Omental fat pad (tissue), 4 donors: ENCODE measurements around the gene LDLRAD3. TPM values are rescaled to one million over a fixed set of nuclear protein-coding genes. Genes with fewer than 3 reads are reported as not detected.

Source experiments
- ATAC-seq: fragments of 150-250 bp; one replicate; pipeline ENCODE4 v1.9.1; 2016; ENCODE audit warnings: mild to moderate bottlenecking, moderate library complexity; ENCODE audit not compliant: low FRiP score
- DNase-seq: peaks from one replicate; pipeline ENCODE4 v3.0.0-alpha.2; 2019; ENCODE audit warnings: low spot score
- total RNA-seq, 4 donors: library from RNA; depleted of rRNA; stranded (reverse); fragments of >200 nt; gene quantifications; one replicate each; pipeline ENCODE4 v1.1.0, GENCODE V29; 2016
- TF ChIP-seq, protein P1 (sequence below), 3 donors: fragments of 450-650 bp; IDR thresholded peaks; one replicate each; pipeline ENCODE4 v1.5.1; 2016 to 2017; ENCODE audit warnings: antibody characterized with exemption in 3 of 3, mild to moderate bottlenecking in 3 of 3, moderate library complexity in 2 of 3

LDLRAD3 gene
- total RNA-seq, 4 donors from 2014 or later: 15.6 to 70.2 (median 25.7) TPM

DNA sequence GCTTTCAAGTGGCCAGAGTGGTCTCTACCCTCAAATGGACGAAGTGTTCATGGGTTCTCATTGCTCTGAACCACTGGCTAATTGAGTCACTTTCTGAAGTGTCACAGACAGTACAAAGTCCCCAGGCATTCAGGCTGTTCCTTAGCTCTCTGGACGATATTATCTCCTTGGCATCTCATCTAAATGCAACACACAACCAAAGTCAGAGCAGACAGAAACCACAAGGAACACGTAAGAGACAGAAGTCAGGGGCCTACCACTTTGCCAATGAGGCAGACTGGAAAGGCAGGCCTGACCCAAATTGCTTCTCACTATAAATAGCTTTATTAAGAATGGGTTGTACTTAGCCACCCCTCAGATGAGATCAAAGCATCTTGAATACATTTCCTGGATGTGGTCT lies 29.0 kb upstream of the LDLRAD3 start:
- ATAC-seq (no peak), DNase-seq (no peak)
- TF ChIP-seq, protein P1, sequence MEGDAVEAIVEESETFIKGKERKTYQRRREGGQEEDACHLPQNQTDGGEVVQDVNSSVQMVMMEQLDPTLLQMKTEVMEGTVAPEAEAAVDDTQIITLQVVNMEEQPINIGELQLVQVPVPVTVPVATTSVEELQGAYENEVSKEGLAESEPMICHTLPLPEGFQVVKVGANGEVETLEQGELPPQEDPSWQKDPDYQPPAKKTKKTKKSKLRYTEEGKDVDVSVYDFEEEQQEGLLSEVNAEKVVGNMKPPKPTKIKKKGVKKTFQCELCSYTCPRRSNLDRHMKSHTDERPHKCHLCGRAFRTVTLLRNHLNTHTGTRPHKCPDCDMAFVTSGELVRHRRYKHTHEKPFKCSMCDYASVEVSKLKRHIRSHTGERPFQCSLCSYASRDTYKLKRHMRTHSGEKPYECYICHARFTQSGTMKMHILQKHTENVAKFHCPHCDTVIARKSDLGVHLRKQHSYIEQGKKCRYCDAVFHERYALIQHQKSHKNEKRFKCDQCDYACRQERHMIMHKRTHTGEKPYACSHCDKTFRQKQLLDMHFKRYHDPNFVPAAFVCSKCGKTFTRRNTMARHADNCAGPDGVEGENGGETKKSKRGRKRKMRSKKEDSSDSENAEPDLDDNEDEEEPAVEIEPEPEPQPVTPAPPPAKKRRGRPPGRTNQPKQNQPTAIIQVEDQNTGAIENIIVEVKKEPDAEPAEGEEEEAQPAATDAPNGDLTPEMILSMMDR (IDR thresholded peaks at IDR 0.05): no peak

DNA sequence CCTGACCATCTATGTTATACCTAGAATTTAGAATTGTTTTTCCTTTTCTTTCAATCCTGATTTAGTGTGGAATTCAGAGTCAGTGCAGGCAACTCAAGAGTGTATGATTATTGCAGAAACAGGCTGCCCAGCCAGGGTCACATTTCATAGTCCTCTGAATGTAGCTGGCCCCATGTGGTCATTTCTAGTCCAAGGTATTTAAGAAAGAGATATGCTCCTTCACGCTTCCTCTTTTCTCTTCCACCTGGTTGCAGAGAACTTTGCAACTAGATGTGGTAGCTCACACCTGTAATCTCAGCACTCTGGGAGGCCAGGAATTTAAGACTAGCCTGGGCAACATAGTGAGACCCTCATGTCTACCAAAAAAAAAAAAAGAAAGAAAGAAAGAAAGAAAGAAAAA lies 27.6 kb upstream of the LDLRAD3 start:
- ATAC-seq: no peak
- DNase-seq: no peak
- TF ChIP-seq, protein P1 (IDR thresholded peaks at IDR 0.05): no peak

DNA sequence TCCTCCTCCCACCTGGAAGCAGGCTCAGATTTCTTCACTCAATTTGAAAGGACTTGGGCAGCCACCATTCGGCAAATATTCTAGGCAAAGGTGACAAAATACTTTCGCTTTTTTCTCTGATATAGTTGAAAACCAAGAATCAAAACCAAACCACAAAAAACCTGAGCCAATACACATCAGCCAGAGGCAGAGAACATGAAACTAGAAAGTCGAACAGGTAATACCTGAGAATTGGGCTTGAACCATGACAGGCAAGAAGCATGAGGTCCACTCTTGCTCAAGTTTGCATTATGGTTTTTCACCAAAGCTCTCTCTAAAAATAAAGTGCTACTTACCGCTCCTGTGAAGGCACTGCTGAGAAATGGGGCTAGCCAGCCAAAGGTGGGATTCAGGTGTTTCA lies 26.2 kb upstream of the LDLRAD3 start:
- TF ChIP-seq, protein P1 (IDR thresholded peaks at IDR 0.05): no peak
- ATAC-seq (no peak), DNase-seq (no peak)

DNA sequence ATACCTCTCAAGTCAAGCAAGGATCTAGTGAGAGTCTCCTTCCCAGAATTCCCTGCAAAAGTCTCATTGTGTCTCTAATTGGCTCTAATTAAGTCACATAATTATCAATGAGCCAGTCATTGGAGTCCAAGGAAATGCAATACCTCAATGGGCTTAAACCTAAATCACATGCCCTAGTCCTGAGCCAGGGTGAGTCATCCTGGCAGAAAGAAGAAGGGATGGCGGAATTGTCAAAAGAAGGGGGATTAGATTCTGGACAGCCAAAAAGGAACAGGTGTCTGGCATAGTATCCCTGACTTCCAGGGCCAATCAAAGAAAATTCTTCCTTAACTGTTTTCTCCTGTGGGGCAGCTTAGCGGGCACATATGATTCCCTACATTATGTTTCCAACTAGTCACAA lies 25.1 kb upstream of the LDLRAD3 start:
- ATAC-seq (no peak), DNase-seq (no peak)
- TF ChIP-seq, protein P1 (IDR thresholded peaks at IDR 0.05): no peak

DNA sequence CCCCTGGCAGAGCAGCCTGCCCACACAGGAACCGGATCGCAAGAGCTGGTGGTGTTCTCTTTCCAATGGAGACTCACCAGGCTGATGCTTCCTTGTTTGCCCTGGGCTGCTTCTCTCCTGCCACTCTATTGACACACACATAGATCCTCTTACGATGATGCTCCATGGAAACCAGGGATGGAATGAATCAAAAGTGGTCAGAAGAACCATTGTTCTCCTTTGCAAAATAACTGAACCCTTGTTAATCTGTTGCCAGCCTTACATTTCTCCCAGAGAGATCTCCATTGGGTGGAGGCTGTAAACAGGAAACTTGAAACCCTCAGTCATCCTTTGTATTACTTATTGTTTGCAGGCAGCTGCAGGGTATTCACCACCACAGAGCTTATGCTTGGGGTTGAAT lies 24.6 kb upstream of the LDLRAD3 start:
- no peak for ATAC-seq
- no peak for DNase-seq

DNA sequence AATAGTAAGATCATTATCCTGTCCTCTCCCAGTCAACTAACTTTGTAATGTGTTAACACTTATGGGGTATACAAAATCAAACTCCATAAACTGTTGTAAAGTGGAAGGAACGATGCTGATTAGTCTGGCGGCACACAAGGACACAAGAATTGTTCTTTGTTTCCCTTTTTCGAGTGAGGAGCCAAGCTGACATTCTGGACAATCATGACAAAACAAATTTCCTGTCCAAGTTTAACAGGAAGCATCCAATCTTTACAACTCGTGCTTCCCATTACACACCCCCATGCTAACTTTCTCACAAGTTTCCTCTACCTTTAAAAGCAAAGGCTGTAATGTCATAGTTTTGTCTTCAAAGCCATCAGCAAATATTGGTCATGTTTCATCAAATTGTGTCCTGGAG lies 20.4 kb upstream of the LDLRAD3 start:
- DNase-seq (no peak), ATAC-seq (no peak)
- TF ChIP-seq, protein P1 (IDR thresholded peaks at IDR 0.05): no peak

More for the DNA sequence above, 24.6 kb upstream of the LDLRAD3 start:
- TF ChIP-seq, protein P1 (IDR thresholded peaks at IDR 0.05): no peak

DNA sequence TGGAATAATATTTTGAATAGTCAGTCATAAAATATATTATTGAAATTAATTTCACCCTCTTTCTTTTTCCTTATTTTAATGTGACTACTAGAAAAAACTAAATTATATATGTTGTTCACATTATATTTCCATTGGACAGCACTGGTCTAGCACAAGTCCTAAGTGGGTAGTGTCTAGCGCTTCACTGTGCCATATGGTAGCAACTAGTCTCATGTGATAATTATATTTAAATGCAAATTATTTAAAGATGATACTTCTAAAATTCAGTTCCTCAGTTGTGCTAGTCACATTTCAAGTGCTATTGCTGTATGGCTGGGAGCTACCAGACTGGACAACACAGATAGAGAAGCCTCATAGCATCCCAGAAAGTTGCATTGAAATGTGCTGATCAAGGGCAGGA lies 19.1 kb upstream of the LDLRAD3 start:
- no peak for DNase-seq
- TF ChIP-seq, protein P1 (IDR thresholded peaks at IDR 0.05): no peak
- no peak for ATAC-seq
